GM23248 (cell line): Measurements from ENCODE around the gene EIF5. TPM values are rescaled to one million over a fixed set of nuclear protein-coding genes. Genes with fewer than 3 reads are reported as not detected.

Experiments
- DNase-seq: peaks from one replicate; pipeline ENCODE4 v3.0.0-alpha.2; 2015
- H2AFZ ChIP-seq: fragments of 200-600 bp; sonication (generic); 2 replicates; pipeline ENCODE4 v1.6.1; 2016; ENCODE audit warnings: antibody characterized with exemption
- H3F3A ChIP-seq: fragments of 200-600 bp; sonication (generic); 2 replicates; pipeline ENCODE4 v1.6.1; 2016; ENCODE audit warnings: mild to moderate bottlenecking, antibody characterized with exemption, mixed run types; ENCODE audit not compliant: insufficient read depth
- H3K27ac ChIP-seq: fragments of 200-600 bp; sonication (generic); 2 replicates; pipeline ENCODE4 v1.5.1; 2016; ENCODE audit warnings: mild to moderate bottlenecking
- H3K27me3 ChIP-seq: fragments of 200-600 bp; sonication (generic); replicated peaks from 2 replicates; pipeline ENCODE4 v1.6.1; 2016; ENCODE audit warnings: mild to moderate bottlenecking; ENCODE audit not compliant: insufficient read depth
- H3K36me3 ChIP-seq: fragments of 200-600 bp; sonication (generic); 2 replicates; pipeline ENCODE4 v1.6.1; 2016; ENCODE audit warnings: low read depth, mild to moderate bottlenecking
- H3K4me1 ChIP-seq: fragments of 200-600 bp; sonication (generic); 2 replicates; pipeline ENCODE4 v1.6.1; 2016; ENCODE audit warnings: mild to moderate bottlenecking; ENCODE audit not compliant: insufficient read depth
- H3K4me2 ChIP-seq: fragments of 200-600 bp; sonication (generic); one replicate; pipeline ENCODE4 v1.6.1; 2016; ENCODE audit warnings: mild to moderate bottlenecking; ENCODE audit not compliant: unreplicated experiment
- H3K4me3 ChIP-seq: fragments of 200-600 bp; sonication (generic); 2 replicates; pipeline ENCODE4 v1.5.1; 2016; ENCODE audit warnings: mild to moderate bottlenecking
- H3K79me2 ChIP-seq: fragments of 200-600 bp; sonication (generic); 2 replicates; pipeline ENCODE4 v1.6.1; 2016; ENCODE audit warnings: mild to moderate bottlenecking; ENCODE audit not compliant: insufficient read depth
- H3K9ac ChIP-seq: fragments of 200-600 bp; sonication (generic); 2 replicates; pipeline ENCODE4 v1.6.1; 2016; ENCODE audit warnings: mild to moderate bottlenecking
- H3K9me2 ChIP-seq: fragments of 200-600 bp; sonication (generic); 2 replicates; pipeline ENCODE4 v1.6.1; 2016; ENCODE audit warnings: mixed run types, mild to moderate bottlenecking, moderate library complexity; ENCODE audit not compliant: insufficient read depth
- H3K9me3 ChIP-seq: fragments of 200-600 bp; sonication (generic); one replicate; pipeline ENCODE4 v1.6.1; 2017; ENCODE audit warnings: low read depth
- H4K20me1 ChIP-seq: fragments of 200-600 bp; sonication (generic); 2 replicates; pipeline ENCODE4 v1.6.0; 2016; ENCODE audit not compliant: insufficient read depth
- EZH2 ChIP-seq: fragments of 200-600 bp; sonication (generic); IDR thresholded peaks from 2 replicates; pipeline ENCODE4 v1.6.1; 2018; ENCODE audit warnings: antibody characterized with exemption, mild to moderate bottlenecking; ENCODE audit not compliant: insufficient read depth, poor library complexity, severe bottlenecking
- EZH2phosphoT487 ChIP-seq: fragments of 200-600 bp; sonication (generic); IDR thresholded peaks from 2 replicates; pipeline ENCODE4 v1.6.1; 2018; ENCODE audit warnings: antibody characterized with exemption, moderate library complexity, mild to moderate bottlenecking, low read depth; ENCODE audit not compliant: insufficient read depth
- WGBS, 2 experiments: methylation state at CpG; one replicate each; pipeline ENCODE4 v1.1.6; 2015 to 2017; ENCODE audit warnings: low lambda C conversion rate in 2 of 2, low coverage in 1 of 2; ENCODE audit errors: missing lambda C conversion rate in 2 of 2; 5-methylcytosine and 5-hydroxymethylcytosine counted together
- in situ Hi-C: fragments of 300-500 bp; cut with MboI; formaldehyde crosslinking; loops from 2 replicates; pipeline ENCODE4 v1.15.0; 2020
- polyA plus RNA-seq: library from polyadenylated mRNA; unstranded; fragments of >200 nt; fragmentation: Nextera tagmentation; extraction: Ambion mirVana; gene quantifications from 2 replicates; pipeline ENCODE4 v1.2.1, GENCODE V29; 2016
- total RNA-seq: library from RNA; depleted of rRNA; stranded (reverse); fragments of >200 nt; shearing (Covaris generic); gene quantifications from 2 replicates; pipeline ENCODE4 v1.2.3, GENCODE V29; 2014

EIF5 gene
- total and polyA plus RNA-seq, 2 experiments from 2014 or later: 133 to 518 TPM

DNA sequence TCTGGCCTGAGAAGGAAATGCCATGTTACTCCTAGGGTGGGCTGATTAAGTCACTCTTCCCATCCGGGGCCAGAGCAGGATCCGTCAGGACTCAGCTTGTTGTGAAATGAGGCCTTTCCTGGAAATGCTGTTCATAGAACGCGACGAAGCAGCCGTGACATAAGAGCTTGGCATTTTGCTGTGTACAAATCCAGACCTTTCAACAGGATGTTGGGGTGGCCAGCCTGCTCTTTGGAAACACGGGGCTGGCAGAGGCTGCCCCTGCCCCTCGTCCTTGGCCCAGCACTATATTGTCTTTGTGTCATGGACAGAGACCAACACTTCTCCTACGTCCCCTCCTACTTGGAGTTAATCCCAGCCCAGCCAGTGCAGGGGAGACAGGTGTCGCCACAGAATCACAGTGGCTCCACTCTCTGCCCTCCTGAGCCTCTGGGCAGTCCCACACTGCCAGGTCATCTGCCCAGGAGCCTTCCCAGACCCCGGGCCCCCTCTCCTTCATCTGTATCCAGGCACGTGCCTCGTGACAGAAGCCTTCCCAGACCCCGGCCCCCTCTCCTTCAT is 18.6 kb upstream of the EIF5 start:
- H3F3A ChIP-seq: no peaks in the 10 kb centered on the region
- H3K4me1 ChIP-seq: no peaks in the 10 kb centered on the region
- WGBS, 2 experiments: 48 to 49% methylated on average over 14 of the region's 14 CpGs
- no peaks in the 10 kb centered on the region for H4K20me1 ChIP-seq
- H3K27ac ChIP-seq: 0 out of 2 replicates have a peak overlapping the region, but pooled peaks have one; percentile 21
- H3K9me2 ChIP-seq: no peaks in the 10 kb centered on the region
- no peak overlapping the region for H3K4me3 ChIP-seq
- peak overlapping the region; percentile 51 for H2AFZ ChIP-seq
- in situ Hi-C loops: no loop called here
- H3K4me2 ChIP-seq: no peak overlapping the region
- no peaks in the 10 kb centered on the region for H3K9me3 ChIP-seq
- peak; percentile 92 for DNase-seq
- H3K36me3 ChIP-seq: no peaks in the 10 kb centered on the region
- no peaks in the 10 kb centered on the region for H3K79me2 ChIP-seq
- 0 out of 2 replicates have a peak overlapping the region, but pooled peaks have one; percentile 20 for H3K9ac ChIP-seq
- no peaks in the 10 kb centered on the region for H3K27me3 ChIP-seq
- TF ChIP-seq EZH2phosphoT487 (no peak), EZH2 (no peak)

DNA sequence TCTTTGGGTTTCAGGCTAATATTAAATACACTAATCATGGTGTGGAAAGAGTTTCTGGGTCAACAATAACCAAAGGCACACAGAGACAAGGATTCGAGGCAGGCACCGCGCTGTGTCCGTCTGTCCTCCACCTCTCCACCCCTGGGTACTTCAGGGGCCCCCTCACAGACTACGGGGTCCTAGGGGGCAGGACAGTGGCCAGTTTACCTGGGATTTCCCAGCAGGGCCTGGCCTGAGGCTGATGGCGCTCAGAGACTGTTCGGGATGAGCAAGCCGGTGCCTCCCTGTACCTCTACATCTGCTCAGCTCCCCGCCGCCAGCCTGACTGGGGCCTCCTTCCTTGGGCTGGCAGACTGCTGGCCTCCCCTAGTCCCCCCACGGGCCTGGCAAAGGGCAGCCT is 18.1 kb upstream of the EIF5 start:
- in situ Hi-C loops: no loop called here
- Histone ChIP-seq H3K9ac (no peak overlapping the region), H3K4me3 (no peak overlapping the region), H3K36me3 (no peaks in the 10 kb centered on the region), H2AFZ (no peak overlapping the region), H3K27ac (no peak overlapping the region), H3F3A (no peaks in the 10 kb centered on the region), H3K27me3 (no peaks in the 10 kb centered on the region), H3K9me3 (no peaks in the 10 kb centered on the region), H4K20me1 (no peaks in the 10 kb centered on the region), H3K9me2 (no peaks in the 10 kb centered on the region), H3K4me2 (no peak overlapping the region), H3K4me1 (no peaks in the 10 kb centered on the region), H3K79me2 (no peaks in the 10 kb centered on the region)
- WGBS, 2 experiments: 91 to 92% methylated on average over 11 of the region's 11 CpGs
- DNase-seq: no peak
- TF ChIP-seq EZH2phosphoT487 (no peak), EZH2 (no peak)

DNA sequence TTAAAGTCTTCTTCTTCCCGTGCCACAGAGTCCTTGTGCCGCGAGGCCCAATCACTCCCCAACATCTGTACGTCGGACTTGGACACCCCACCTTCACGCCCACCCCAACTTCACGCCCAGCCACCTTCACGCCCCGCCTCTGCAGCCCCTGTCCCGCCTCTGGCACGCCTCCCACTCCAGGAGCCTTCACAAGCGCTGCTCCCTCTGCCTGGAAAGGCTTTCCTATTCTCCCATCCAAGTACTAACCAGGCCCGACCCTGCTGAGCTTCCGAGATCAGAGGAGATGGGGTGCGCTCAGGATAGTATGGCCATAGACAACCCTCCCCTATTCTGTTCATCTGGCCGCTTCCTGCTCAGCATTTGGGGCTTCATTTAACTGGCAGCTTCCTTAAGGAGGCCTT is 17.3 kb upstream of the EIF5 start:
- Histone ChIP-seq H3K4me2 (no peak overlapping the region), H3F3A (no peaks in the 10 kb centered on the region), H3K27ac (no peak overlapping the region), H3K9me2 (no peaks in the 10 kb centered on the region), H2AFZ (no peak overlapping the region), H3K4me1 (no peaks in the 10 kb centered on the region), H3K4me3 (no peak overlapping the region), H4K20me1 (no peaks in the 10 kb centered on the region), H3K79me2 (no peaks in the 10 kb centered on the region), H3K27me3 (no peaks in the 10 kb centered on the region), H3K36me3 (no peaks in the 10 kb centered on the region), H3K9me3 (no peaks in the 10 kb centered on the region), H3K9ac (no peak overlapping the region)
- DNase-seq: no peak
- TF ChIP-seq EZH2phosphoT487: no peak
- TF ChIP-seq EZH2: no peak
- WGBS, 2 experiments: 77 to 89% methylated on average over 11 to 16 of the region's 16 CpGs
- in situ Hi-C loops: no loop called here

DNA sequence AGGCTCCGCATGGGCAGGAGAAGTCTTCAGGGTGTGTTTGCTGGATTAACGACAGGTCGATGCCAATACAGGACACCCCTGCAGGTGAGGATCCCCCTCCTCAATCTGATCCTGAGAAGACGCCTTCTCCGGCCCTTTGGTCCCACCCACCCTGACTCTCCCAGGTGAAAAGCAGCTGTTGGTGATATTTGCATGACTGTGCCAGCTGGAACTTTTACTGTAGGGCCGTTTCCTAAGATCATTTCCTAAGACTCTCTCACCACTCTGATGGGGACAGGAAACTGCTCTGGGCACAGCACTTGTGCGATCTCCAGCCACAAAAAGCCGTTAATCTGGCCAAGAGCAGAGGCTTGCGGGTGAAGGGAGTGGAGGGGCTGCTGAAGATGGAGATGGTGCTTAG is 16.8 kb upstream of the EIF5 start:
- Histone ChIP-seq H3K9me3 (no peaks in the 10 kb centered on the region), H3K9me2 (no peaks in the 10 kb centered on the region), H3K27ac (no peak overlapping the region), H3K4me3 (no peak overlapping the region), H3K79me2 (no peaks in the 10 kb centered on the region), H3K4me2 (no peak overlapping the region), H3K27me3 (no peaks in the 10 kb centered on the region), H3F3A (no peaks in the 10 kb centered on the region), H3K36me3 (no peaks in the 10 kb centered on the region), H3K9ac (no peak overlapping the region), H2AFZ (no peak overlapping the region), H4K20me1 (no peaks in the 10 kb centered on the region), H3K4me1 (no peaks in the 10 kb centered on the region)
- in situ Hi-C loops: no loop called here
- DNase-seq: no peak
- TF ChIP-seq EZH2phosphoT487: no peak
- no peak for TF ChIP-seq EZH2
- WGBS, 2 experiments: 71 to 80% methylated on average over 9 of the region's 9 CpGs
